Adipose tissue (tissue), 3 donors: Measurements from ENCODE around the gene SLAMF9. TPM values are rescaled to one million over a fixed set of nuclear protein-coding genes. Genes with fewer than 3 reads are reported as not detected.

Experiments
- H3K27ac ChIP-seq: one replicate; pipeline ENCODE4 v1.5.1; 2013; ENCODE audit warnings: low read depth, low read length
- WGBS, 3 donors: extraction: QIAGEN DNeasy Blood & Tissue Kit; methylation state at CpG; one replicate each; pipeline ENCODE4 v1.1.7; 2013; 5-methylcytosine and 5-hydroxymethylcytosine counted together
- polyA plus RNA-seq, 3 donors: library from polyadenylated mRNA; stranded (reverse); fragments of 200-250 nt; gene quantifications; one replicate each; pipeline ENCODE4 v1.2.3, GENCODE V29; 2013
- donor health status: healthy with polysubstance abuse.
- donor health status: Bipolar disorder and iron deficiency.
- donor health status: healthy.

SLAMF9 gene
- polyA plus RNA-seq, 3 donors = 0.12 TPM; not detected in 2

DNA sequence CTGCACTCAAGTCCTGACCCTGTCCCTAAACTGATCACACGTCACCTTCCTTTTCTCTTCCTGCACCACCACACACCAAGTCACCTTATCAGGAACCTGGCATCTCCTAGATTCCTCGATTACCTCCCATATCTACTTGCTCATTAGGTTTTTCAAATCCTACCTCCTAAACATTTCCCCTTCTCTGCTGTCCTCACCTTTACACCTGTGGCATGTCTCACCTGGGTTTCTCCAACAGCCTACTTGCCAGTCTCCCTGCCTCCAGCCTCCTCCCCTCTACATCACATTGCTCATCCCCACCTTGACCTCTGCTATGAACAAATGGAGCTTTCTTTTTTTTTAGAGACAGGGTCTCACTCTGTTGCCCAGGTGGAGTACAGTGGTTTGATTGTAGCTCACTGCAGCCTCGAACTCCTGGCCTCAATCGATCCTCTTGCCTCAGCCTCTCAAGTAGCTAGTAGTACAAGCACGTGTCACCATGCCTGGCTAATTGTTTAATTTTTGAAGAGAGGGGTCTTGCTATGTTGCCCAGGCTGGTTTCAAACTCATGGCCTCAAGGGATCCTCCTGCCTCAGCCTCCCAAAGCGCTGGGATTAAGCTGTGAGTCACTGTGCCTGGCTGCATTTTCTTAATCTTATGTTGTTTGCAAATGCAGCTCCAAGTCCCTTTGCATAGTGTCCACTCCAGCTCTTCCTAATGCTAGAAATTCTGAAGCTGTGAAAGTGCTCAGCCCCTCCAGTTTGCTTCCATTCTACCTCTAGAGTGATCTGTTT, 14.9 kb downstream of the SLAMF9 start:
- 85 to 88% (median 87%) methylated on average over 6 of the region's 6 CpGs for WGBS, 3 donors

GRCh38 chr1:159938211-159938852, 15.7 kb downstream of the SLAMF9 start:
- H3K27ac ChIP-seq = no peak overlapping the region
- 49 to 71% (median 69%) methylated on average over 7 of the region's 7 CpGs for WGBS, 3 donors

More for the DNA sequence above, 14.9 kb downstream of the SLAMF9 start:
- no peak overlapping the region for H3K27ac ChIP-seq

- H3K27ac ChIP-seq = no peak overlapping the region
- WGBS, 3 donors = 33 to 48% (median 38%) methylated on average over 4 of the region's 4 CpGs
Measured at GRCh38 chr1:159937054-159937750, 16.8 kb downstream of the SLAMF9 start.

DNA sequence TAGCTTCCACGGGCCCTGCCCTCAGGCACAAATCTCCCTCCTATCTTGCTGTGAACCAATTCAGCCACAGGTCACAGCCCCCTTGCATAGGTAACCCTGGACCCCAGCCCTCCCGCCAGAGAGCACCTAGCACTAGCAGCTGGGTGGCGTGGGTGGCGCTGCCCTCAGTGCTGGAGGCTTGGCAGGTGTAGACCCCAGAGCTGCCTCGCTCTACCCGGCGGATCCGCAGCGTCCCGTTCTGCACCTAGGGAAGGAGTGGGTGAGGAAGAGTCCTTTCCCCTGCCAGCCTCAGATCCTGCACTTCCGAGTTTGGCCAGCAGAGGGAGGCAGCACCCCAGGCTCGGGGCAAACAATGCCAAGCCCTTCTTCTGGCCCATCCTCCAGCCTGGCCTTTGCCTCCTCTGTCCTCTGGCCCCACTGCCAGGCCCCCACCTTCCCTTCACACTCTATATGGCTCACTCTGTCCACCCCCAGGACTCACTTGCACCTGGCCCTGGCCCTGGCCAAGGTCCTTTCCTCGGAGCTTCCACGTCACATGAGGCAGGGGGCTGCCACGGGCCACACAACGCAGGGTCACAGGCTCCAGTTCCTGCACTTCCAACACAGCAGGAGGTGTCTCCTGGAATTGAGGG, 17.6 kb downstream of the SLAMF9 start:
- no peak overlapping the region for H3K27ac ChIP-seq
- WGBS, 3 donors = 28 to 35% (median 33%) methylated on average over 16 of the region's 16 CpGs

GRCh38 chr1:159935719-159936272, 18.2 kb downstream of the SLAMF9 start:
- WGBS, 3 donors = 52 to 85% (median 58%) methylated on average over 4 of the region's 4 CpGs
- H3K27ac ChIP-seq = no peak overlapping the region

DNA sequence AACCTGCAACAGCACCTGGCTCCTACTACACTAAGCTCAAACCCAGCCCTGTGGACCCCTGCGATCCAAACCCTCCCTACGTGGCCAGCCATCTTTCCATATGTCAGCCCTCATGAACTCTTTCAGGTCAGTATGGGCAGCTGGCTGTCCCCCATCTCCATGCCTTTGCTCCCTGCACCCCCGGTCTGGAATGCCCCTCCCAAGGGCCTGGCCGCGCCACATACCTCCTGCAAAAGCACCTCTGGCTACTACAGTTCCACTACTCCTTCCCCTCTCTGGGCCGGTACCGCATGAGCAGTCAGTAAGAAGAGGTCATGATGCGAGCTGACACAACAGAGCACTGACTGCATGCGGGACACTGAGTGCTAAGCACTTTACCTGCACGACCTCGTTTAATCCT, 18.7 kb downstream of the SLAMF9 start:
- WGBS, 3 donors = 92 to 93% (median 93%) methylated on average over 11 of the region's 11 CpGs
- H3K27ac ChIP-seq = no peak overlapping the region

DNA sequence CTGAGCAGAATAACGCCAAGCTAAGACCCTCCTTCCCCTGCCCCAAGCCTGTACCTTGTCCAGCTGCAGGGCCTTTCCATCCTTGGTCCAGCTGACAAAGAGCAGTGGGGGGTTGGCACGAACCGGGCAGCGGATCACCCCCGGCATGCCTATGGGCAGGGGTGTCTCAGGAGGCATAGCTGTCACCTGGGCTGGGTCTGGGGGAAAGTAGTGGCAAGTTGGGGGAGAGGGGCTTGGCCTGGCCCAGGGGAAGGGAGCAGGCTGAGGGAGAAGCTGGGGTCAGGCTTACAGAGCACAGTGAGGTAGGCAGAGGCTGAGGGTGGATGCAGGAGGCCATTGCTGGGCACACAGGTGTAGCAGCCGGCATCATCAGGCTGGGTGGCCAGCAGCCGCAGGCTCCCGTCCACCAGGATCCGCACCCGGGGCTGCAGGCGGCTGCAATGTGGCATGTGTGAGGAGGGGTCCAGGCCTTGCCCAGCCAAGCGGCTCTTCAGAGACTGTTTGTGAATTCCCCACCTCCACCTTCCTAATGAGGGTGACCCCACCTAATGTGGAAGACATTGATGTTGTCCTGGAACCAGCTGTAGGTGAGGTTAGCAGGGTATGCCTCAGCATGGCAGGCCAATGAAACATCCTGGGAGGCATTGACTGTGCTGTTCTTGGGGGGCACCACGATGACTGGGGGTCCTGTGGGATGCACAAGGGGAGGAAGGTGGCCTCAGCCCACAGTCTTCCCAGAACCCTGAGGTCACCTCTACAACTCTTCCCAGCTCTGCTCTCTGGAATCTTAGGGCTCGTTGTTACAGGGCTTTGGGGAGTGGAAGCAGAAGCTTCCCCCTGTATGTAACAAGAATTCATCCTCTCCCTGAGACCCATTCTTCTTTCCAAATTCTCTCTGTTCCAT, 19.6 kb downstream of the SLAMF9 start:
- WGBS, 3 donors = 90 to 92% (median 92%) methylated on average over 13 to 14 of the region's 14 CpGs

GRCh38 chr1:159933347-159933746, 20.7 kb downstream of the SLAMF9 start:
- 85 to 89% (median 89%) methylated on average over 4 of the region's 4 CpGs for WGBS, 3 donors
- no peak overlapping the region for H3K27ac ChIP-seq

More for the DNA sequence above, 19.6 kb downstream of the SLAMF9 start:
- H3K27ac ChIP-seq = no peak overlapping the region

- no peak overlapping the region for H3K27ac ChIP-seq
- 71 to 78% (median 76%) methylated on average over 16 of the region's 16 CpGs for WGBS, 3 donors
Measured at GRCh38 chr1:159932296-159933285, 21.4 kb downstream of the SLAMF9 start.

DNA sequence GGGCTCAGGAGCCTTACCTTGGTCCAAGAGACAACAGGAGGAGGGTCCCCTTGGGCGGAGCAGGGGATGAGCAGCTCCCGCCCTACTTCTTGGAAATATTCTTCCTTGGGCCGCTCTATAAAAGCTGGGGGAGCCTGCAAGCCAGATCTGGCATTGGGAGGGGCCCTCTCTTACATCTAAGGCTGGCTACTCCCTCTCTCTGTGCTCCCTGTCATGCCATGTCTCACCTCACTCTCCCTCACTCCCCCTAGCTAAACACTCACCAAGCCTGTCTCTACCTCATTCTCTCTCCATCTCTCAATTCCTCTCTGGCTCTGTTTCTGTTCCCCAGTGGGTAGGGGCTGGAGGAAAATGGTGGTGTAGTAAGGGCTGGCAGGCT, 22.3 kb downstream of the SLAMF9 start:
- 85 to 91% (median 89%) methylated on average over 2 to 3 of the region's 3 CpGs for WGBS, 3 donors

DNA sequence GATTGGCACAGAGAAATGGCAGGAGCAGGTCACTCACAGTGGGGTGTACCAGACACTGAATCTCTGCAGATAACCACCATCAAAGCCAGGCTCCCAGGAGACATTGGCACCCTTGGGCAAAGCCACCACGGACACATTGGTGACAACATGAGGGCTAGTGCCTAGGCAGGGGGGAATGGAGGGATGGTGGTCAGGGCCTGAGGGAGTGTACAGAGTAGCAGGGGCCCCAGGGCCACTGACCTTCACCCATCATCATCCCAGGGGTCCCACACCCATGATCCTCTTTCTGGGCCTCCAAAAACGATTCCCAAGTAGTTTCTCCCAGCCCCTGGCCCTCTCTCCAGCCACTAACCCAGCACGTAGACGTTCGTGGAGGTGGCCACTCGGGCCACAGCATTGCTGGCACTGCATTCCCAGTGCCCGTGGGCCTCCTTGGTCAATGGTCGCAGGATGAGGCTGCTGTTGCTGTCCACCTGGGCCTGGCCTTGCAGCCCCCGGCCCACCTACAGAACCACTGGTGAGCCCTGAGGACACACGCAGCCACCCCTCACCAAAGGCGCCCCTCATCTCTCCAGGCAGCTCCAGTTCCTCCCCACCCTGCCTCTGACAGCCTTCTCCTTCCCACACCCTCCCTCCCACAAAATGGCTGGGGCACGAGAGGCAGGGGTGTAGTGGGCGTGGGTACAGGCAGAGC, 22.8 kb downstream of the SLAMF9 start:
- WGBS, 3 donors = 90 to 91% (median 90%) methylated on average over 13 of the region's 13 CpGs
- H3K27ac ChIP-seq = no peak overlapping the region

More for the DNA sequence above, 22.3 kb downstream of the SLAMF9 start:
- no peak overlapping the region for H3K27ac ChIP-seq

- H3K27ac ChIP-seq = no peak overlapping the region
- WGBS, 3 donors = 90 to 97% (median 93%) methylated on average over 8 of the region's 8 CpGs
Measured at GRCh38 chr1:159930634-159931033, 23.4 kb downstream of the SLAMF9 start.

DNA sequence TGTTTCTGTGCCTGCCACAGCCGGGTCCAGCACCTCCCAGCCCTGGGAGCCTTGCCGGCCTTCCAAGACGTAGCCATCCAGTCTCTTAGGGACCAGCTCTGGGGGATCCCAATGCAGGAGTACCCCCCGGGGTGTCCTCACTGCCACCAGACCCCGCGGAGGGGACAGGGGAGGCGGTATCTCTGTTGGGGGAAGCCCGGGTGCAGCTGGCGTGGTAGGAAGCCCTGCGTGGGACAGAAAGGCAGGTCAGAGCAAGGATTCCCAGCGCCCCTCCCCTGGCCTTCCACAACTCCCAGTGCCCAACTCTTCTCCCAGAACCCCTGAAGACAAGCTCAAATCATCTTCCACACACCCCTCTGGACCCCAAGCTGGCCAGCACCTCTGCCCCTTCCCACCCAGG, 23.8 kb downstream of the SLAMF9 start:
- WGBS, 3 donors = 91 to 95% (median 92%) methylated on average over 10 to 11 of the region's 11 CpGs
- no peak overlapping the region for H3K27ac ChIP-seq

DNA sequence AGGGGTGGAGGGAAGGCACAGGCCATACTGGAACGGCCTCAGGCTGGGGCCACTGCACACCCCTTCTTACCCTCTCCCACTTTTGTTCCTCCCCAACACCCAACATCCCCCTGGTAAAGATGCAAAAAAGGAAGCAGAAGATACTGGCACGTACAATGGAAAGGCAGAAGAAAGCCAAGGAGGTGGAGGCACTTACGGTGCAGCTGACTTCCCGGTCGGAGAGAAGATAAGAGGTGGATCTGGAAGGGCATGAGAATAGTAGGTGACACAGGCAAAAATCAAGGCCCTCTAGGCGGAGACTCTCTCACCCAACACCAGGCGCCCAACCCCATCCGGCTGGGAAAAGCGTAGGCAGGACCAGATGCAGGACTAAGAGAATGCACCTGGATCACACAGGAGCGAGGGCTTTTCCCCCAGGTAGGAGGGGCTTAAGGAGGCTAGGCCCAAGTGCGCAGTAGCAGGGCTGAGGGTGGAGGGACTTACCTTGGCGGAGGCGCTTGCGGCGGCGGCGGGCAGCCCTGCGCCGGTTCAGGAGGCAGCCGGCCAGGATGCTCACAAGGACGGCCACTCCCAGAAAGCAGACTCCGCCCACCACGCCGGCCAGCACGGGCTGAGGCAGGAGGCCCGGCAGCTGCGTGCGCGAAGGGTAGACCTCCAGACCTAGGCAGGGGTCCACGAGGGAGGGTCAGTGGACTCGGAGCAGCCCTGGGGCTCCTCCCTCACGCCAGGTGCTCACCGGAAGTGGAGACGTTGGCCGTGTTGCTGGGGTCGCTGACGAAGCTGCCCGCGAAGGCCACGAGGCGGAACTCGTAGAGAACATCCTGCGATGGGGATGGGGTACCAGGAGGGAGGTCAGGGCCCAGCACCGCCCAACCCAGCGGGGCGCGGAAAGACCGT, 24.6 kb downstream of the SLAMF9 start:
- 61 to 85% (median 78%) methylated on average over 46 to 48 of the region's 48 CpGs for WGBS, 3 donors
- no peak overlapping the region for H3K27ac ChIP-seq

- WGBS, 3 donors = 87 to 96% (median 94%) methylated on average over 17 to 18 of the region's 18 CpGs
- H3K27ac ChIP-seq = no peak overlapping the region
Measured at GRCh38 chr1:159928491-159929050, 25.5 kb downstream of the SLAMF9 start.
